Sciatic nerve (tissue), 2 donors: ENCODE results near the gene HACD4. TPM values are rescaled to one million over a fixed set of nuclear protein-coding genes. Genes with fewer than 3 reads are reported as not detected.
"Not testable (repeated sequence)": the region's sequence is repeated elsewhere in the genome, so short reads cannot be mapped to it uniquely, and the experiment has no call there.

Experiments
- ATAC-seq: fragments of 200-7000 bp; cut with Tn5 transposase; one replicate; pipeline ENCODE4 v1.9.1; 2020; ENCODE audit warnings: mild to moderate bottlenecking, moderate library complexity
- DNase-seq: peaks from one replicate; pipeline ENCODE4 v3.0.0-alpha.2; 2020; ENCODE audit warnings: low spot score
- intact Hi-C: fragments of 100-400 bp; cut with DNase I; formaldehyde crosslinking; loops from one replicate; pipeline ENCODE4 v1.14.2; 2022
- total RNA-seq: library from RNA; stranded (reverse); fragmentation: NEBNext Ultra II Directional; extraction: Animal tissue kit (Norgen Biotek cat#: 25700); gene quantifications from one replicate; pipeline ENCODE4 v1.2.1, GENCODE V29; 2021
- donor health status: DM: no; HTN: no; CAD: no.
- donor health status: DM: no; HTN: no; CAD: no.

HACD4 gene
- total RNA-seq, 1 donor from 2014 or later = 6.4 TPM

GRCh38 chr9:20980832-20981455, 50.5 kb downstream of the HACD4 start:
- DNase-seq (no peak), ATAC-seq (peak; percentile 68)
- intact Hi-C loops = no loop called here

GRCh38 chr9:20978249-20978648, 53.2 kb downstream of the HACD4 start:
- intact Hi-C loops = no loop called here
- ATAC-seq (no peak), DNase-seq (no peak)

GRCh38 chr9:20974191-20974938, 57.1 kb downstream of the HACD4 start:
- ATAC-seq, DNase-seq: not testable (repeated sequence)
- intact Hi-C loops = loop anchor here (5.0 kb wide), 1 partner anchor 143 kb away; no protein-coding TSS in a partner anchor

- ATAC-seq, DNase-seq: not testable (repeated sequence)
- intact Hi-C loops = loop anchor here (5.0 kb wide), 1 partner anchor 144 kb away; no protein-coding TSS in a partner anchor
Observed at GRCh38 chr9:20973246-20973947, 58.0 kb downstream of the HACD4 start.

GRCh38 chr9:20972684-20973083, 58.8 kb downstream of the HACD4 start:
- intact Hi-C loops = loop anchor here (5.0 kb wide), 1 partner anchor 145 kb away; no protein-coding TSS in a partner anchor
- ATAC-seq (no peak), DNase-seq (no peak)

GRCh38 chr9:20962536-20963225, 68.8 kb downstream of the HACD4 start:
- intact Hi-C loops = no loop called here
- no peak for DNase-seq
- ATAC-seq = no peak

GRCh38 chr9:20950707-20951106, 80.7 kb downstream of the HACD4 start:
- intact Hi-C loops = no loop called here

More at GRCh38 chr9:20950707-20951106, 80.7 kb downstream of the HACD4 start:
- ATAC-seq (no peak), DNase-seq (no peak)

Other genes starting within 250 kb of the HACD4 start
- not detected for gene IFNB1, start 46.3 kb upstream of the HACD4 start, total RNA-seq
- gene IFNW1, start 110.2 kb upstream of the HACD4 start, total RNA-seq = not detected
- gene IFNA21, start 135.0 kb upstream of the HACD4 start, total RNA-seq = not detected
- not detected for gene IFNA4, start 155.9 kb upstream of the HACD4 start, total RNA-seq
- gene IFNA7, start 170.6 kb upstream of the HACD4 start, total RNA-seq = not detected
- not detected for gene IFNA10, start 175.5 kb upstream of the HACD4 start, total RNA-seq
- not detected for gene IFNA16, start 185.7 kb upstream of the HACD4 start, total RNA-seq
- gene IFNA17, start 196.6 kb upstream of the HACD4 start, total RNA-seq = not detected
- not detected for gene IFNA14, start 208.4 kb upstream of the HACD4 start, total RNA-seq